Hair follicle dermal papilla cell (primary cell): ENCODE results near the gene OR10C1. TPM values are rescaled to one million over a fixed set of nuclear protein-coding genes. Genes with fewer than 3 reads are reported as not detected.

ENCODE experiments used
- total RNA-seq: library from RNA; depleted of rRNA; stranded (reverse); fragments of >200 nt; gene quantifications from 2 replicates; pipeline ENCODE4 v1.2.3, GENCODE V29; 2012

The OR10C1 gene, protein sequence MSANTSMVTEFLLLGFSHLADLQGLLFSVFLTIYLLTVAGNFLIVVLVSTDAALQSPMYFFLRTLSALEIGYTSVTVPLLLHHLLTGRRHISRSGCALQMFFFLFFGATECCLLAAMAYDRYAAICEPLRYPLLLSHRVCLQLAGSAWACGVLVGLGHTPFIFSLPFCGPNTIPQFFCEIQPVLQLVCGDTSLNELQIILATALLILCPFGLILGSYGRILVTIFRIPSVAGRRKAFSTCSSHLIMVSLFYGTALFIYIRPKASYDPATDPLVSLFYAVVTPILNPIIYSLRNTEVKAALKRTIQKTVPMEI
- total RNA-seq, result not detected in 2 replicates

DNA sequence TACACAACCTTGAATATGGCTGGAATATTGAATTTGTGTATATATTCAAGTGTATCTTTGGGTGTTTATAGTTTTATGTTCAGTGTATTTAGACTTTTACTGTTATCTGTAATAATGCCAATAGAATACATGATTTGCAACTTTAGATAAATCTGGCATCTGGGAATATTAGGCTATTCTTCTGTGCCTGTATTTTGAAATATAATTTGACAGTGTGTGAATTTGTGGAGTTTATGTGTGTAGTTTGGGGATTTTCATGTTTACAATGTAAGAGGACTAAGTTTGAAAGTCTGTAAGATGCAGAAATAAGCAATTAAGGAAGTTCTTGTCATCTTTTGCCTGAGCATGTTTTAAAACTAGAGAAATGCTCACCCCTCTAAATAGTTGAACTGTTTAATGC is at the start of gene OR10C1:
Gene OR10C1 (plus strand): TSS at position 301 of the 400 bp plus-strand sequence. CDS start 710 bp downstream, outside the sequence.

DNA sequence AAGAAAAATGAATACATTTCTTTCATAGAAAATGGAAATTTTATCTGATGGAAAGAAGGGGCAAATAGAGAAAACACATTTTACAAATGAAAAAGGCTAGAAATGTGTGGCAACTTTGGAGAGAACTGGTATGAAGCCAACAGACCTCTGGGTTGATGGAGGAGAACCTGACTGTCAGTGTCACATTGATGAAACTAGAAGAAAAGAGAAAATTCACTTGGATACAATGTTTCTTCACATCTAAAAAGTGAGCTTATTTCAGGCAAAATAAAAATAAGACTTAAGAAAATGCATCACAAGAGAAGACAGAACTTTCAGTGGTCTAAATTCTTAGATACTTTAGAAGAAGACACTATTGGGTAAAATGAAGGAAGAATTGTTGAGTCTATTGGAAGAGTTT is 43.8 kb upstream of the OR10C1 start, which contains the start of gene OR12D2:
Gene OR12D2 (plus strand): TSS at position 301 of the 400 bp plus-strand sequence. CDS start 1,069 bp downstream, outside the sequence.

DNA sequence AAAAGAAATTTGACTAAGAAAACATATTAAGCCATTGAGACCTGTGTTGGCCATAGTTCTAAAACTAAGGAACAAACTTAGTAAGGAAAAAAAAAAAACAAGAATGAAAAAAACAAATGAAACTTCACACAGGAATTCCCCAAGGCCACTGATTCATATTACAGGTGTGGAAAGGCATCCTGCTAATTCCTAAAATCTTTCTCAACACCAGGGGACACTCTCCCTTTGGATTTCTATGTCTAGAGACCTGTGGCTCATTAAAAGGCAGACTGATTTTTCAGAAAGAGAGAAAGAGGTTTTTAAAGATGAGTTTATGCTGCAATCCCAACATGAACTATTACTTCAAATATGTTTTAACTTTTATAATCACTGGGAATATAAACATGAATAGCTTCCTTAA is 24.5 kb upstream of the OR10C1 start, which contains the start of gene OR12D1:
Gene OR12D1 (plus strand): TSS at position 341 of the 400 bp plus-strand sequence.

DNA sequence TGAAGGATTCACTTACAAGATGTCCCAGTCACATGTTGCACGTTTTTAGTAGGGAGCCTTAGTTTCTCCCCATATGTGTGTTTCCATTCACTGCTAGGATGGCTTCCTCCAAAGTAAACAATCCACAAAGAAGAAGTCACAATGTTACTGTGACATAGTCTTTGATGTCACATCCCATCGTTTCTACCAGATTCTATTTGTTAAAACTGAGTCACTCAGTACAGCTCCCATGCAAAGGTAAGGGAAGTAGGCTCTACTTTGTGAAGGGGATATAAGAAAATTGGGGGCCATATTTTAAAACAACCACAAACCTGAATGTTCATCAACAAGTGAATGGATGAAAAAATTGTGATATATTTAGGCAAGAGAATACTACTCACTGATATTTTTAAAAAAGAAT is 17.9 kb downstream of the OR10C1 start, which contains the start of the genes OR11A1 and OR2H1:
Gene OR11A1 (minus strand): TSS at position 101 of the 400 bp plus-strand sequence. CDS start 29,430 bp downstream, outside the sequence.
Gene OR2H1 (plus strand): TSS at position 185 of the 400 bp plus-strand sequence. CDS start 4,615 bp downstream, outside the sequence.

DNA sequence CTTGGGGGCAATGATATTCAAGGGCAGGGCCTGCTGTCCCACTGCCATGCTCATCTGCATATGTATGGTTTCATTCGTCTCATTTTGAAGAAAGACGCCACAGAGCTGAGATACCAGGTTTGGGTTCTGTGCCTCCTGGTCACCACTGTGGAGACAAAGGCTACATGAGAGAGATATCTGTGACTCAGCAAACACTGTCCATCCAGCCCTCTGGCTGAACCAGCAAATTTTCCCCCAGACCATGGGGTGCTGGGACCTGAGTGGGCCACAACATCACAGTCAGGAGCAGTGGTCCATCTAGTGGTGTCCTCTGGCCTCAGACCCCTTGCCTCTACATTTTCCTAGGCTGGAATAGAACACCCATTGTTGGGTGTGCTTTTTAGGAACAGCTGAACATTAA is 48.6 kb downstream of the OR10C1 start, which contains the start of gene MAS1L:
Gene MAS1L (minus strand): TSS at position 297 of the 400 bp plus-strand sequence. CDS start 54 bp downstream, at position 243.

Other genes starting within 250 kb of the OR10C1 start
- gene OR14J1, start 137.6 kb upstream of the OR10C1 start, total RNA-seq, result not detected in 2 replicates
- not detected in 2 replicates for gene OR5V1, start 70.4 kb upstream of the OR10C1 start, total RNA-seq
- not detected in 2 replicates for gene OR12D3, start 64.0 kb upstream of the OR10C1 start, total RNA-seq
- not detected in 2 replicates for gene OR12D2, start 43.7 kb upstream of the OR10C1 start, total RNA-seq
- gene OR12D1, start 24.4 kb upstream of the OR10C1 start, total RNA-seq, result not detected in 2 replicates
- not detected in 2 replicates for gene OR11A1, start 17.8 kb downstream of the OR10C1 start, total RNA-seq
- gene OR2H1, start 17.8 kb downstream of the OR10C1 start, total RNA-seq, result not detected in 2 replicates
- gene MAS1L, start 48.6 kb downstream of the OR10C1 start, total RNA-seq, result not detected in 2 replicates
- not detected in 2 replicates for gene UBD, start 120.4 kb downstream of the OR10C1 start, total RNA-seq
- not detected in 2 replicates for gene OR2H2, start 145.8 kb downstream of the OR10C1 start, total RNA-seq
- 15.5 and 16.6 TPM in 2 replicates for gene GABBR1, start 193.9 kb downstream of the OR10C1 start, total RNA-seq
- gene MOG, start 217.8 kb downstream of the OR10C1 start, total RNA-seq, result not detected in 2 replicates
- 0.24 TPM in 1 of 2 replicates, not detected in the other for gene ZFP57, start 241.8 kb downstream of the OR10C1 start, total RNA-seq